ENCODE measurements around the gene BRD9.
"Not testable (repeated sequence)": the region's sequence is repeated elsewhere in the genome, so short reads cannot be mapped to it uniquely, and the experiment has no call there.

Gene BRD9

DNA sequence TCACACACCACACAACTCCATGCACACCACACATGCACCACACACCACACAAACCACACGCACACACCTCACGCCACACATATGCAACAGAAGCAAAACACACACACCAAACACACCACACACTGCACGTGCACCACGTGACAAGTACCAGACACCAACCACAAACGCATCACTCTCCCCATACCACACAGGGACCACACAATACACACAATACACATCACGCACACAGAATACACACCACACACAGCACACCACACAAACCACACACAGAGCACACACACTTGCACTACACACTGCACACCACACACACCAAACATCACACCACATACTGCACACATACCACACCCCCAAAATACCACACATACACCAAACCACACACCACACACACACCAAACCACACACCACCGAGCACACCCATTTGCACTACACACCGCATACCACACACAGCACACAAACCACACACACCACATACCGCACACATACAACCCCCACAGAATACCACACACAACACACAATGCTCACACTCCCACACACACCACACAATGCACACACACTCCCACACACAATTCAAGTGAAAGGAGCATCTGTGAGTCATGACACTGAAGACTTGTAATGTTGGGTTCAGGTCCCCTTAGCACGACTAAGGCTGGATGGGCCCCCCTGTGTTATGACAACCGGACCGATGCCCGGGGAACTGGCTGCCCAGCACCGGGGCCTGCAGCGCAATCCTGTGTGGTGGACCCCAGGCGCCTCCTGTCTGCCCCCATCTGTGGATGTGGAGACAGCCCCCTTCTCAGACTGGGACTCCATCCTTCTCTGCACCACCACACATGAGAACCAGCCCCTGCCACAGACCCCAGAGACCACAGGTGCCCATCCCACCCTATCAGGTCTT is 35.8 kb downstream of the BRD9 start:
- no peak for DNase-seq (ENCODE audit: low spot score)

DNA sequence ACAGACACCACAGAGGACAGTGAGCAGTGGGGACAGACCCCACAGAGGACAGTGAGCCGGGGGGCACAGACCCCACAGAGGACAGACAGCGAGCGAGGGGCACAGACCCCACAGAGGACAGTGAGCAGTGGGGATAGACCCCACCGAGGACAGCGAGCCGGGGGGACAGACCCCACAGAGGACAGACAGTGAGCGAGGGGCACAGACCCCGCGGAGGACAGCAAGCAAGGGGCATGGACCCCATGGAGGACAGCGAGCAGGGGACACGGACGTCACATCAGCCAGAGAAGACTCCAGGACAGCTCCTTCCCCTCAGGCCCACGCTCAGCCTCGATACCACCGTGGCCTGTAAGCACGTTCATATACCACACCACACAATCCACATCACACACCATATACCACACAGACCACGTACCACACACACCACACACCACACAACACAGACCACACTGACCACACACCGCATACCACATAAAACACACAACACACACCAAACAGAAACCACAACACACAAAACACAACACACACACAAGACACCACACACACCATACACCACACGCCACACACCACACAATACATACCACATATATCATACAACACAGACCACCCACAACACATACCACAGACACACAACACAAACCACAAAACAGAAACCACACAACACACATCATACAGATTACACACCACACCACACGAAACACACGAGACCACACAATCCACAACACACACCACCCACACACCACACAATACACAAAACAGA is 36.6 kb downstream of the BRD9 start:
- no peak for DNase-seq (ENCODE audit: low spot score)

DNA sequence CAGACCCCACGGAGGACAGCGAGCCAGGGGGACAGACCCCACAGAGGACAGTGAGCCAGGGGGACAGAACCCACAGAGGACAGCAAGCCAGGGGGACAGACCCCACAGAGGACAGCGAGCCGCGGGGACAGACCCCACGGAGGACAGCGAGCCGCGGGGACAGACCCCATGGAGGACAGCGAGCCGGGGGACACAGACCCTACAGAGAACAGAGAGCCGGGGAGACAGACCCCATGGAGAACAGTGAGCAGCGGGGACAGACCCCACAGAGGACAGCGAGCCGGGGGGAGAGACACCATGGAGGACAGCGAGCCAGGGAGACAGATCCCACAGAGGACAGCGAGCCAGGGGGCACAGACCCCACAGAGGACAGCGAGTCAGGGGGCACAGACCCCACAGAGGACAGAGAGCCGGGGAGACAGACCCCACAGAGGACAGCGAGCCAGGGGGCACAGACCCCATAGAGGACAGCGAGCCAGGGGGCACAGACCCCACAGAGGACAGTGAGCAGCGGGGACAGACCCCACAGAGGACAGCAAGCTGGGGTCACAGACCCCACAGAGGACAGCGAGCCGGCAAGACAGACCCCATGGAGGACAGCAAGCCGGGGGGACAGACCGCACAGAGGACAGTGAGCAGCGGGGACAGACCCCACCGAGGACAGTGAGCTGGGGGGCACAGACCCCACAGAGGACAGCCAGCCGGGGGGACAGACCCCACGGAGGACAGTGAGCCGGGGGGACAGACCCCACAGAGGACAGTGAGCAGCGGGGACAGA is 37.4 kb downstream of the BRD9 start:
- no peak for DNase-seq (ENCODE audit: low spot score)

DNA sequence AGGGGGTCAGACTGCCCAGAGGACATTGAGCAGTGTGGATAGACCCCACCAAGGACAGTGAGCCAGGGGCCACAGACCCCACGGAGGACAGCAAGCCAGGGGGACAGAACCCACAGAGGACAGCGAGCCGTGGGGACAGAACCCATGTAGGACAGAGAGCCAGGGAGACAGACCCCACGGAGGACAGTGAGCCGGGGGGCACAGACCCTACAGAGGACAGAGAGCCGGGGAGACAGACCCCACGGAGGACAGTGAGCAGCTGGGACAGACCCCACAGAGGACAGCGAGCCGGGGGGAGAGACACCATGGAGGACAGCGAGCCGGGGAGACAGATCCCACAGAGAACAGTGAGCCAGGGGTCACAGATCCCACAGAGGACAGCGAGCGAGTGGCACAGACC is 38.4 kb downstream of the BRD9 start:
- no peak for DNase-seq (ENCODE audit: low spot score)

DNA sequence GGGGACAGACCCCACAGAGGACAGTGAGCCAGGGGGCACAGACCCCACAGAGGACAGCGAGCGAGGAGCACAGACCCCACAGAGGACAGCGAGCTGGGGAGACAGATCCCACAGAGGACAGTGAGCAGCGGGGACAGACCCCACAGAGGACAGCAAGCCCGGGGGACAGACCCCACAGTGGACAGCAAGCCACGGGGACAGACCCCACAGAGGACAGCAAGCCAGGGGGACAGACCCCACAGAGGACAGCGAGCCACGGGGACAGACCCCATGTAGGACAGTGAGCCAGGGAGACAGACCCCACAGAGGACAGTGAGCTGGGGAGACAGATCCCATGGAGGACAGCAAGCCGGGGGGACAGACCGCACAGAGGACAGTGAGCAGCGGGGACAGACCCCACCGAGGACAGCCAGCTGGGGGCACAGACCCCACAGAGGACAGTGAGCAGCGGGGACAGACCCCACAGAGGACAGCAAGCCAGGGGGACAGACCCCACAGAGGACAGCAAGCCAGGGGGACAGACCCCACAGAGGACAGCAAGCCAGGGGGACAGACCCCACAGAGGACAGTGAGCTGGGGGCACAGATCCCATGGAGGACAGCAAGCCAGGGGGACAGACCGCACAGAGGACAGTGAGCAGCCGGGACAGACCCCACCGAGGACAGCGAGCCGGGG is 39.0 kb downstream of the BRD9 start:
- DNase-seq (ENCODE audit: low spot score): not testable (repeated sequence)

DNA sequence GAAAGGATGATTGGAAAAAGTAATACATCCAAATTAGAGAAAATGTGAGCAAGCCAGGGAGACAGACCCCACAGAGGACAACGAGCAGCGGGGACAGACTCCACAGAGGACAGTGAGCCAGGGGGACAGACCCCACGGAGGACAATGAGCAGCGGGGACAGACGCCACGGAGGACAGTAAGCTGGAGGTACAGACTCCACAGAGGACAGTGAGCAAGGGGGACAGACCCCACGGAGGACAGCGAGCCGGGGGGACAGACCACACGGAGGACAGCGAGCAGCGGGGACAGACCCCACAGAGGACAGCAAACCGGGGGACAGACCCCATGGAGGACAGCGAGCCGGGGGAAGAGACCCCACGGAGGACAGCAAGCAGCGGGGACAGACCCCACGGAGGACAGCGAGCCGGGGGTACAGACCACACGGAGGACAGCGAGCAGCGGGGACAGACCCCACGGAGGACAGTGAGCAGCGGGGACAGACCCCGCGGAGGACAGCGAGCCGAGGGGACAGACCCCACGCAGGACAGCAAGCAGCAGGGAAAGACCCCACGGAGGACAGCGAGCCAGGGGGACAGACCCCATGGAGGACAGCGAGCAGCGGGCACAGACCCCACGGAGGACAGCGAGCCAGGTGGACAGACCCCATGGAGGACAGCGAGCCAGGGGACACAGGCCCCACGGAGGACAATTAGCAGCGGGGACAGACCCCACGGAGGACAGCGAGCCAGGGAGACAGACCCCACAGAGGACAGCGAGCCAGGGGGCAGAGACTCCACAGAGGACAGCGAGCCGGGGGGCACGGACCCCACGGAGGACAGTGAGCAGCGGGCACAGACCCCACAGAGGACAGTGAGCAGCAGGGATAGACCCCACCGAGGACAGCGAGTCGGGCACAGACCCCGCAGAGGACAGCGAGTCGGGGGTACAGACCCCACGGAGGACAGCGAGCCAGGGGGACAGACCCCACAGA is 39.9 kb downstream of the BRD9 start:
- no peak for DNase-seq (ENCODE audit: low spot score)

DNA sequence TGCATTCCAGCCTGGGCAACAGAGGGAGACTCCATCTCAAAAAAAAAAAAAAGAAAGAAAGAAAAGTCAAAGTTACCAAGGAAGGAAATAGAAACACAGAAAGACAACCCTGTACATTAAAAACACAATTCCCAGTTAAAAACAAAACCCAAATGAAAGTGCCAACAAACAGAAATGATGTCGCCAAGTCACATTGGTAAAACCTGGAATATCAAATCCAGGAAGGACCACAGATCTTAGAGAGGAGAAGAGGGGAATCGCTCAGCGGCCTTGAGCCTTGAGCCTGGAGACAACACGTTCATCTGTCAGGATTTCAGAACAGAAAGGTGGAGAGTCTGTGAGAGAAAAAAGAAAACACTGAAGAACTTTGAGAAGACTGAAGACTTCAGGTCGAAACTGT is 40.6 kb downstream of the BRD9 start:
- no peak for DNase-seq (ENCODE audit: low spot score)

DNA sequence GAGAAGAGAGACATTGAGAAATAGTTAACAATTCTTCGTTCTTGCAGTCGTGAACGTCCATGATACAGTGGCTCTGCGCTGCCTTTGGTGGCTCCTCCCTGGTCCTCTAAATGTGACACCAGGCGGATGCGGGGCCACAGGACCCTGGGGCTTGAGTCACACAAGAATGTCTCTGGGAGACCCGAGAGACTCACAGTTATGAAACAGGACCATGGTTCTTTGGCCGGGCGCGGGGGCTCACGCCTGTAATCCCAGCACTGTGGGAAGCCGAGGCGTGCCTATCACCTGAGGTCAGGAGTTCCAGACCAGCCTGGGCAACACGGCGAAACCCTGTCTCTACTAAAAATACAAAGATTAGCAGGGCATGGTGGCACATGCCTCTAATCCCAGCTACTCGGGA is 41.0 kb downstream of the BRD9 start:
- DNase-seq (ENCODE audit: low spot score): no peak

DNA sequence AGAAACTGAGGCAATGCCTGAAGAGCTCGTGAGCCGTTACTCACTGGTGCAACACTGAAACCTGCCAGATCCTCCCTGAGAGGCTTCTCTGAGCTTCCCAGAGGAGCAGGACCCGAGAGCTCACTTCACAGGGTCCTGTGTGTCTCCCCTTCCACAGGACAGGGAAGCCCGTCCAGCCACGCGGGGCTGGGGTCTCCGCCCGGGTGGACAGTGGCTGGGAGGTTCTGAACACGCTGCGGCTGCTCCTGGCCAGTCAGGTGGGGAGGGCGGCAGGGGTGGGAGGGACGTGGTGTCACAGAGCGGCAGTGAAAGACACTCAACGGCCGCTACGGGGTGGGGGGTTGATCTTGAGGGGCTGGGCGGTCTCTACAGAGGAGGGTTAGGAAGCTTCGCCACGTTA is 41.5 kb downstream of the BRD9 start:
- DNase-seq (ENCODE audit: low spot score): no peak

DNA sequence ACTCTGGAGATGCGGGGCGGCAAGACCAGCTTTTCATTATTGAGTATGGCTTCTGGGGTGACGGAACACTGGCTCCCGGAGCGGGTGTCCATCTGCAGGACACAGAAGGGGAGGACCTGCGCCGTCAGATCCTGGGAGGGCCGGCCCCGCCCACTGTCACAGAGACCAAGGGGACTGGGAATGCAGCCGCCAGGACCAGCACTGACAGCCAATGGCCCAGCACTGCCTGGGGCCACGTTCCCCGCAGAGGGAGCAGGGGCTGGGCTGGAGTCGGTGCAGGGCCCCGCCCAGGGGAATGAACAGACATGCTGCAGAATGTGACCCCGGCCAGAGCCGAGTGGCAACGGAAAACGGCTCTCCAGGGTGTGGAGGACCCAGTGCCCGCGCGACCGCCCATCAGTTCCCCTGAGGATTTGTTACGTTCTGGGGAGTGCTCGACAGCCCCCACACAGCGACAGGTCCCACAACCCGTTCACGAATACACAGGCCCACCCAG is 42.0 kb downstream of the BRD9 start, which contains the start of gene ZDHHC11:
Gene ZDHHC11 (minus strand): TSS at position 476 of the 496 bp plus-strand sequence. CDS start 384 bp downstream, at position 92.
- no peak for DNase-seq (ENCODE audit: low spot score)

DNA sequence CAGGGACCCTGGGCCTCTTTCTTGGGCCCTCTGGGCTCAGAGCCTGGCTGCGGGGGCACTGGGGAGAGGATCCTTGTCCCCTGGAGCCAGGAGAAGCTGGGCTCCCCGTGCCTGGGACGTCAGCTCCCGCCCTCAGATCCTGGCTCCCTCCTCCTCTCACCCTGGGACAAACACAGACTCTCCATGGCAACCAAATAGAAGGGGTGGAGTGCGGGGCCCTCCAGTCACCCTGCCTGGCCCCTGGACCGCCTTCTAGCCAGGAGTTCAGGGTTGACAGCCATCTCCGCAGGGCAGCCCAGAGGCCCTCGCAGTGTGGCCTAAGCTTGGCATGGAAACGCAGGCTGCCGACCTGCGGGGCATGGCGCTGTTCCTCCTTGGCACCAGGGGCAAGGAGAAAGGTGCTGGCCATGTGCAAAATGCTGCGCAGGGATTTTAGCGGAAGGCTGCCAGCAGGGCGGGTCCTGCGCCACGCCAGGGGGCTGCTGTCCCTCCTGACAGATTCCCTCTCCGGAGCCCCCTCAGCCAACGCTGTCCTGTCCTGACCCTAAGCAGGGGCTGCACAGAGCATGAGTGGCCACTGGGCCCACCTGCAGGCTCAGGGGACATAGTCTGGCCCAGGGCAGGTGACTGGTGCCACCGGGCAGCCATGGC is 42.8 kb downstream of the BRD9 start:
- no peak for DNase-seq (ENCODE audit: low spot score)

DNA sequence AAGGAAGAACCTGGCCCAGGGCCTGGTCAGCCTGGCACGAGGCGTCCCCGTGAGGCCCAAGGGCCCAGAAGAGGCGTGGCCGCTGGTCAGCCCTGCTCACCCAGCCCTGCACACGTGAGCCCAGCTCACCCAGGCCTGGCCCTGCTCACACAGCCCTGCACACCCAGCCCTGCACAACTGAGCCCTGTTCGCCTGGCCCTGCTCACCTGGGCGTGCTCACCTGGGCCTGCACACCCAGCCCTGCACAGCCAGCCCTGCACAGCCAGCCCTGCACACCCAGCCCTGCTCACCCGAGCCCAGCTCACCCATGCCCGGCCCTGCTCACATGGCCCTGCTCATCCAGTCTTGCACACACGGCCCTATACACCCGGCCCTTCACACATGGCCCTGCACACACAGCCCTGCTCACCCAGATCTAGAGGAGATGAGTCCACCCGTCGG is 43.9 kb downstream of the BRD9 start:
- DNase-seq (ENCODE audit: low spot score): no peak

DNA sequence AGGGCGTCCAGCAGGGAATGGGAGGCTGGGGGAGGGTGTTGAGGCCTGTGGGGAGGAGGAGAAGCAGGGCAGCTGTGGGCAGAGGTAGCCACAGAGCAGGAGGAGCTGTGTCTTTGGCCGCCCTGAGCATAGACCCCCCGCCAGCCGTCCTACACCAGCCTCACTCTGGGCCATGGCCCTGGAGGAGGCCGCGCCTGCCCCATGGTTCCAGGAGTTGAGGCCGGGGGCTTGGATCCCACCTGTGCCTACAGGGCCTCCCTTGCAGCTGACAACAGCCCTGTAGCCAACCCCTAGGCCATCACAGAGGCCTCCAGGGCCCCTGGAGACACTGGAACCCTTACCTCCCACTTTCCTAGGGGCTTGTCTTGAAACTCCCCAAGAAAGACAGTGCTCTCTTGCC is 44.9 kb downstream of the BRD9 start:
- DNase-seq (ENCODE audit: low spot score): not testable (repeated sequence)

DNA sequence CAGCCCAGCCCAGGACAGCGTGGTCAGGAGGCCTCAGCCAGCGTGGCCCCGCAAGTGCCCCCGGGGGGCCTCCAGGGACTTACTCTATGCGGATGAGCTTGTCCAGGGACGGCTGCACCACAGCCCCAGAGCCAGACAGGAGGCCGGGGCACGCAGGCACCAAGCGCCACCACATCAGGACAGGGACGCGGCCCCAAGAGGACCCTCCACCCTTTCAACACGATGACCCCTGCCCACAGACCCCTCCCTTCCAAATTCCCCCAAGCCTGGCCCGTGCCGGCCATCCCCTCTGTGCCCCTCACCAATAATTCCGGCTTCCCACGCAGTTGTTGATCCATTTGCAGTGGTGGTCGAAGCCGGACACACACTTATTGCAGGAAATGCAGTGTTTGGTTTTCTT is 45.4 kb downstream of the BRD9 start:
- DNase-seq (ENCODE audit: low spot score): not testable (repeated sequence)

DNA sequence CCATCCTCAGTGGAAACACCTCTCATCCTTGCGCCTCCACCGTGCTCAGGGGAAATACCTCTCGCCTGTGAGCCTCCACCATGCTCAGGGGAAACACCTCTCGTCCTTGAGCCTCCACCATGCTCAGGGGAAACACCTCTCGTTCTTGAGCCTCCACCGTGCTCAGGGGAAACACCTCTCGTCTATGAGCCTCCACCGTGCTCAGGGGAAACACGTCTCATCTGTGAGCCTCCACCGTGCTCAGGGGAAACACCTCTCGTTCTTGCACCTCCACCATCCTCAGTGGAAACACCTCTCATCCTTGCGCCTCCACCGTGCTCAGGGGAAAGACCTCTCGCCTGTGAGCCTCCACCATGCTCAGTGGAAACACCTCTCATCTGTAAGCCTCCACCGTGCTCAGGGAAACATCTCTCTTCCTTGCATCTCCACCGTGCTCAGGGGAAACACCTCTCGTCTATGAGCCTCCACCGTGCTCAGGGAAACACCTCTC is 46.0 kb downstream of the BRD9 start:
- DNase-seq (ENCODE audit: low spot score): not testable (repeated sequence)

DNA sequence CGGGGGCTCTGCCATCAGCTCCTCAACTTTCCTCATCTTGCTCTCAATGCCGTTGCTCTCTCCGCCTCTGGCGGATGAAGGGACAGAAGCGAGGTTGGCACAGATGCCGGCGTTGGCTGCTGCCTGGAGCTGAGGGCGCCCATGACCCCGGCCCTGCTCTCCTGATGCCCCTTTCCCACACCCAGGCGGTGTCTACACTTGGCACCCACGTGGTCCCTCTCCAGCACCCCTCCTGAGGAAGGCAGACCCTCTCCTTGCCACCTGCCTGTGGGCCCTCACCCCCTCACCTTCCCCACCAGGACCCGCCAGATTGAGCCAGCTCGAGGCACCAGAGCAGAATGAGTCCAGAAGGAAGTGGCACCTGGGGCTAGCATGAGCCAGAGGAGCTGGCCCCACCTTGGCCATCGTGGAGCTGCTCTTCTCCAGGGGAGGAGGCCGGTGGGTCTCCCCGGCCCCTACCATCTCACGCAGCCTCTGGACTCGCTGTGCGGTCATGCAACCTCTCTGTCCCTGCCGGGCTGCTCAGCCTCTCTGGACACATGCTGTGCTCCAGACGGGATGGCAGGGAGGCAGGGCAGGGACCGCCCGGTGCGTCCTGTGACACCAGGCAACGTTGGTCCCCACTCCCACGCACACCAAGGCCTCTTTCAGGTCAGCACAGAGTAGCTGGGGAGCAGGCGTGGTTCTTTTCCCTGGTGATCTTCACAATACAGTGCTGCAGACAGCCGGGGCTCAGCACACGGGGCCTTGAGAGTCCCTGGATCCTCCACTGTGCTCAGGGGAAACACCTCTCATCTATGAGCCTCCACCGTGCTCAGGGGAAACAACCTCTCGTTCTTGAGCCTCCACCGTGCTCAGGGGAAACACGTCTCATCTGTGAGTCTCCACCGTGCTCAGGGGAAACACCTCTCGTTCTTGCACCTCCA is 46.7 kb downstream of the BRD9 start:
- DNase-seq (ENCODE audit: low spot score): not testable (repeated sequence)

DNA sequence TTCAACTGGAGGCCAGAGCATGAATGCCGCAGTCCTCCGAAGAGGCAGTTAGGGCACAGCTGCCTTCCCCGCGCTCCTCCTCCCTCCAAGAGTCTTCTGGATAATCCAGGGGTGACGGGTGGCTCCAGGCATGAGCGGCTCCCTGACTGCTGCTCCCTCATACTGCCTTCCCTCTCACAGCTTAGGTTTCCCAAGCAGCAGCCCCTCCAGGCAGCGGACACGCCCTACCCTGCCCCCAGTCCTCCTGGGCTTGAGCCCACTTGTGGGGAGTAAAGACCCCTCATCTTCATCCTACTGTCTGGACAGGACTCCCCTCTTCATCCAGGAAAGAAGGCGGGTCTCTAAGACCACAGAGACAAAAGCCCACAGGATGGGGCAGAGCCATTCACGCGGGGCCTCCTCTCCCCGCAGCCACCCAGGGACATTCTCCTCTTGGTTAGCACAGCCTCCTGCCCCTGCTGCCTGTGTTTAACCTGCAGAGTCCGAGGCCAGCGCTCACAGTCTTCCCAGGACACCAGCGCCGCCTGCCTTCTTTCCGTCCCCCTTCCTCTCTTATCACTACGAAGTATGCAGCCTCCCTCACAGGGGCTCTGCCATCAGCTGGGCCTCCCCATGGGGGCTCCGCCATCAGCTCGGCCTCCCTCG is 47.4 kb downstream of the BRD9 start:
- not testable (repeated sequence) for DNase-seq (ENCODE audit: low spot score)

DNA sequence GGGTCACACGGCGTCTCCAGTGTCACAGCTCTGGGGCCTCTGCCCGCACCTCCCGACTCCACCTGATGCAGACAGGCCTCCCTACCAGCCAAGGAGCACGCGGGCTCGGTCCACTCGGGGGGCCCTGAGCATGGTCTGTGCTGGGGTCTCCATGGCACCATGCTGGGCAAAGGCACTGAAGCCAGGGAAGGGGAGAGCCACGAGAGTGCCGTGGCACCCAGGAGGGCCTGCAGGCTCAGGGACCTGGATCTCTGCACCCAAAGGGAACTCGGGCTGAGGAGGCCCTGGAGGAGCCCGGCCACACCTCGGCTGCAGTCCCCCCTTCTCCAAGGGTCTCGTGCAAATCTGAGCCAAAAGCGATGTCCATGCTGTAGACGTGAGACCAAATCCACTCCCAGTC is 48.2 kb downstream of the BRD9 start:
- not testable (repeated sequence) for DNase-seq (ENCODE audit: low spot score)
